ENCODE measurements around the gene CLEC16A.

CLEC16A gene, protein sequence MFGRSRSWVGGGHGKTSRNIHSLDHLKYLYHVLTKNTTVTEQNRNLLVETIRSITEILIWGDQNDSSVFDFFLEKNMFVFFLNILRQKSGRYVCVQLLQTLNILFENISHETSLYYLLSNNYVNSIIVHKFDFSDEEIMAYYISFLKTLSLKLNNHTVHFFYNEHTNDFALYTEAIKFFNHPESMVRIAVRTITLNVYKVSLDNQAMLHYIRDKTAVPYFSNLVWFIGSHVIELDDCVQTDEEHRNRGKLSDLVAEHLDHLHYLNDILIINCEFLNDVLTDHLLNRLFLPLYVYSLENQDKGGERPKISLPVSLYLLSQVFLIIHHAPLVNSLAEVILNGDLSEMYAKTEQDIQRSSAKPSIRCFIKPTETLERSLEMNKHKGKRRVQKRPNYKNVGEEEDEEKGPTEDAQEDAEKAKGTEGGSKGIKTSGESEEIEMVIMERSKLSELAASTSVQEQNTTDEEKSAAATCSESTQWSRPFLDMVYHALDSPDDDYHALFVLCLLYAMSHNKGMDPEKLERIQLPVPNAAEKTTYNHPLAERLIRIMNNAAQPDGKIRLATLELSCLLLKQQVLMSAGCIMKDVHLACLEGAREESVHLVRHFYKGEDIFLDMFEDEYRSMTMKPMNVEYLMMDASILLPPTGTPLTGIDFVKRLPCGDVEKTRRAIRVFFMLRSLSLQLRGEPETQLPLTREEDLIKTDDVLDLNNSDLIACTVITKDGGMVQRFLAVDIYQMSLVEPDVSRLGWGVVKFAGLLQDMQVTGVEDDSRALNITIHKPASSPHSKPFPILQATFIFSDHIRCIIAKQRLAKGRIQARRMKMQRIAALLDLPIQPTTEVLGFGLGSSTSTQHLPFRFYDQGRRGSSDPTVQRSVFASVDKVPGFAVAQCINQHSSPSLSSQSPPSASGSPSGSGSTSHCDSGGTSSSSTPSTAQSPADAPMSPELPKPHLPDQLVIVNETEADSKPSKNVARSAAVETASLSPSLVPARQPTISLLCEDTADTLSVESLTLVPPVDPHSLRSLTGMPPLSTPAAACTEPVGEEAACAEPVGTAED

DNA sequence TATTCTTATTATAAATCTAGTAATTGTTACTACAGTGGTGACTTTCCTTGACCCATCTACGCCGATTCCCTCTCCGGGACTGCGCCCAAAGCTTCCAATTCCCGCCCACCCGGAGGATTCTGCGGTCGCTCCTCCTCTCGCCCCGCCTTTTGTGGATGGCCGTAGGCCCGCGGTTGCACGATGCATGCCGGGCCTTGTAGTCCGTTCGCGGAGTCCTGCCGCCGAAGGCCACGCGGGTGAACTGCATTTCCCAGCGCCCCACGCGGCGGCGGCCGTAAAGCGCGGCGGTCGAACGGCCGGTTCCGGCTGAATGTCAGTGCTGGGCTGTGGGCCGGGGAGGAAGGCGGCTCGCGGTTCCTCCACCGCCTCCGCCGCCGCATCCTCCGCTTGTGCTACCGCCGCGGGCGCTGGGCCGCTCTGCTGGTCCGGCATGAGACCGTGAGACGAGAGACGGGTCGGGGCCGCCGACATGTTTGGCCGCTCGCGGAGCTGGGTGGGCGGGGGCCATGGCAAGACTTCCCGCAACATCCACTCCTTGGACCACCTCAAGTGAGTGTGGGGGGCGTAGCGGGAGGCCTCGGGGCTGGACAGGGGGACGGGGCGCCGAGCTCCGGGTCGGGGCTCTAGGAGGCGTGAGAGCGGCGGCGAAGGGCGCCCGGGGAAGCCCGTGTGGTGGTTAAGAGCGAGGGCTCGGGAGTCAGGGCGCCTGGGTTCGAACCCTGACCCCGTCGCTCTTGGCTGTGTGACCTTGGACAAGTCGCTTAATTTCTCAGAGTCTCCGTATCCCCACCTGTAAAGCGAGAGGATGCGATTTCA lies at the start of gene CLEC16A:
Gene CLEC16A (plus strand): TSS at position 316 of the 816 bp plus-strand sequence. CDS start 154 bp downstream, at position 470.
- peak; percentile 96 for DNase-seq

DNA sequence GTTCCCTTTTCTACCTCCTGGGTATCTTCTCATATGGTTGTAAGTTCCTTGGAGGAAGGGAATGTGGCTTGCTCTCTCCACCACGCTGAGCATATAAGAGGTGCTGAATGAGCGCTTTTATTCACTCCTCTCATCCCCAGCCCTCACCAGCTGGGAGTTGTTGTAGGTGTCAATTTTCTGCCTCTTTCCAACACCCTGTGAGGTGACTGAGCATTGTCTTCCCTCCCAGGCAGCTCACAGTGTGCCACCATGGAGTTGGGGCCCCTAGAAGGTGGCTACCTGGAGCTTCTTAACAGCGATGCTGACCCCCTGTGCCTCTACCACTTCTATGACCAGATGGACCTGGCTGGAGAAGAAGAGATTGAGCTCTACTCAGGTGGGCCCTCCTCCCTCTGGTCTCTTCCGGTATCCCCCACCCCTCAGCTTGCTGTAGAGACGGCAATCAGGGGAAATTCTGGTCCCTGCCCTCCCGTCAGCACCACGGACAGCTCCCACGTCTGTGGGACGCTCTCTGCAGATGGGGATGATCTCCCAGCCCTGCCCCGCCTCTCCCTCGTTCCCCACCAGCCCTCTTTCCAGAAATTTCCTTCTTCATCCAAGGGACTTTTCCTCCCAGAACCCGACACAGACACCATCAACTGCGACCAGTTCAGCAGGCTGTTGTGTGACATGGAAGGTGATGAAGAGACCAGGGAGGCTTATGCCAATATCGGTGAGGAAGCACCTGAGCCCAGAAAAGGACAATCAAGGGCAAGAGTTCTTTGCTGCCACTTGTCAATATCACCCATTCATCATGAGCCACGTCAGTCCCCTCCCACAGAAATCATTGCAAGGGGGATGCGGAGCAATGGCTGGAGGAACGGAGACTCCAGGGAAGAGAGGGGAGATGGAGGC lies 49.1 kb upstream of the CLEC16A start:
- no peak for DNase-seq

DNA sequence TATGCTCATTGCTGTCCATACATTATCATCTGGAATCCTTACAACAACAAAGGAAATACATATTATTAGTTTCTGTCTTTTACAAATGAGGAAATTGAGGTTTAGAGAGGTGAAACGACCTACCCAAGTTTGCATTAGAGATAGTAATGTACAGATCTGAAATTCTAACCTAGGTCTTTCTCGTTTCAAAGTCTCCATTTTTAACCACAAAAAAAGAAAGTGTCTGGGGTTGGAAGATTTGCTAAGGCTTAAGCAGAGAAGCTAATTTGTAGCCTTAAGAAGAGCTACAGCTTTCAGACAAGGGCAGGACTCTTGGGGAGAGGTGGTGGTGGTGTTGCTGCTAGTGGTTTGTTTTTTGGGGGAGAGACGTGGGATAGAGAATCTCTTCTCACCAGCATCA lies 48.2 kb upstream of the CLEC16A start:
- no peak for DNase-seq

DNA sequence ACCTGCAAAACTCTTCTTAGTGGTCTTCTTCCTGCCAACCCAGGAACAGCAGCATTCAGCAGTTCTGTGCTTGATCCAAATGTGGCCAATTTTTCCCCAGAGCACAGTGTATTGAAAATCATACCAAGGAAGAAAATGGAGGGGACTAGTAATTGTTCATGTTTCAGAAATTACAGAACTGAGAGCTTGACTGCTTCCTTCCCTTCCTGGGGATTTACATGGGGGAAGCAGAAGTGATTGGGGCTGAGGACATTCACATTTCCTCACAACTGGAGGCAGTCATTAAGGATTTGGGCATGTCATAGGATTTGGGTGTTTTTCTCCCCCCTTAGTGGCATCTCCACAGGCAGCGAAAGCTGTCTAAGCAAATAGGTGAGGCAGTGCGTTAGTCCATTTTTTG lies 47.6 kb upstream of the CLEC16A start:
- no peak for DNase-seq

DNA sequence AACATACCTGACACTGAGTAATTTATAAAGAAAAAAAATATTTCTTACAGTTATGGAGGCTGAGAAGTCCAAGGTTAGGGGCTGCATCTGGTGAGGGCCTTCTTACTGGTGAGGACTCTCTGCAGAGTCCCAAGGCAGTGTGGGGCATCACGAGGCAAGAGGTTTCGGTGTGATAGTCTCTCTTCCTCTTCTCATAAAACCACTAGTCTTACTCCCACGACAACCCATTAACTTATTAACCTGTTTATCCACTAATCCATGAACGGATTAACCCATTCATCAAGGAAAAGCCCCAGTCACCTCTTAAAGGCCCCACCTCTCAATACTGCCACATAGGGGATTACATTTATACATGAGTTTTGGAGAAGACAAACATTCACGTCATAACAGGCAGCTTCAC lies 47.2 kb upstream of the CLEC16A start:
- no peak for DNase-seq

DNA sequence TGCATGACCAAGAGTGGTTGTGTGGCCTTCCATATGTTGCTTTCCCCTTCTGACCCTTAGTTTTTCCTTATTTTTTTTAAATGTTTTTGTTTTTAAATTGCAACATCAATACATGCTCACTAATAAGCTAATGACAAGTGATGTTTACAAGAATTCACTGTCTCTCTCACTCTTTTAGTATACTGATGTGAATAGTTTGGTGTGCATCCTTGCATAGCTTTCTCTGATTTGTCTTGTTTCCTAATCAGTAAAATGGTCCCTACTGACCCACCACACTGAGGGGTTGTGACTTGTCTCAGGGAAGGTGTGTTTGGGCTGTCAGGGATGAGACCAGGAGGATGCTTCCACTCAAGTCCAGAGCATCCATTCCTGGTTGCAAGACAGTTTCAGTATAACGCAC lies 41.4 kb upstream of the CLEC16A start:
- DNase-seq: no peak

DNA sequence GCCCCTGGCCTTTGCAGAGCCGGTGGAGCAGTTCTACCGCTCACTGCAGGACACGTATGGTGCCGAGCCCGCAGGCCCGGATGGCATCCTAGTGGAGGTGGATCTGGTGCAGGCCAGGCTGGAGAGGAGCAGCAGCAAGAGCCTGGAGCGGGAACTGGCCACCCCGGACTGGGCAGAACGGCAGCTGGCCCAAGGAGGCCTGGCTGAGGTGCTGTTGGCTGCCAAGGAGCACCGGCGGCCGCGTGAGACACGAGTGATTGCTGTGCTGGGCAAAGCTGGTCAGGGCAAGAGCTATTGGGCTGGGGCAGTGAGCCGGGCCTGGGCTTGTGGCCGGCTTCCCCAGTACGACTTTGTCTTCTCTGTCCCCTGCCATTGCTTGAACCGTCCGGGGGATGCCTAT lies 37.9 kb upstream of the CLEC16A start:
- DNase-seq: no peak

DNA sequence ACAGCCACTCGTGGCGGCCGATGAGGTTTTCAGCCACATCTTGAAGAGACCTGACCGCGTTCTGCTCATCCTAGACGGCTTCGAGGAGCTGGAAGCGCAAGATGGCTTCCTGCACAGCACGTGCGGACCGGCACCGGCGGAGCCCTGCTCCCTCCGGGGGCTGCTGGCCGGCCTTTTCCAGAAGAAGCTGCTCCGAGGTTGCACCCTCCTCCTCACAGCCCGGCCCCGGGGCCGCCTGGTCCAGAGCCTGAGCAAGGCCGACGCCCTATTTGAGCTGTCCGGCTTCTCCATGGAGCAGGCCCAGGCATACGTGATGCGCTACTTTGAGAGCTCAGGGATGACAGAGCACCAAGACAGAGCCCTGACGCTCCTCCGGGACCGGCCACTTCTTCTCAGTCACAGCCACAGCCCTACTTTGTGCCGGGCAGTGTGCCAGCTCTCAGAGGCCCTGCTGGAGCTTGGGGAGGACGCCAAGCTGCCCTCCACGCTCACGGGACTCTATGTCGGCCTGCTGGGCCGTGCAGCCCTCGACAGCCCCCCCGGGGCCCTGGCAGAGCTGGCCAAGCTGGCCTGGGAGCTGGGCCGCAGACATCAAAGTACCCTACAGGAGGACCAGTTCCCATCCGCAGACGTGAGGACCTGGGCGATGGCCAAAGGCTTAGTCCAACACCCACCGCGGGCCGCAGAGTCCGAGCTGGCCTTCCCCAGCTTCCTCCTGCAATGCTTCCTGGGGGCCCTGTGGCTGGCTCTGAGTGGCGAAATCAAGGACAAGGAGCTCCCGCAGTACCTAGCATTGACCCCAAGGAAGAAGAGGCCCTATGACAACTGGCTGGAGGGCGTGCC lies 37.2 kb upstream of the CLEC16A start:
- no peak for DNase-seq

DNA sequence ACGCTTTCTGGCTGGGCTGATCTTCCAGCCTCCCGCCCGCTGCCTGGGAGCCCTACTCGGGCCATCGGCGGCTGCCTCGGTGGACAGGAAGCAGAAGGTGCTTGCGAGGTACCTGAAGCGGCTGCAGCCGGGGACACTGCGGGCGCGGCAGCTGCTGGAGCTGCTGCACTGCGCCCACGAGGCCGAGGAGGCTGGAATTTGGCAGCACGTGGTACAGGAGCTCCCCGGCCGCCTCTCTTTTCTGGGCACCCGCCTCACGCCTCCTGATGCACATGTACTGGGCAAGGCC lies 36.7 kb upstream of the CLEC16A start:
- no peak for DNase-seq

DNA sequence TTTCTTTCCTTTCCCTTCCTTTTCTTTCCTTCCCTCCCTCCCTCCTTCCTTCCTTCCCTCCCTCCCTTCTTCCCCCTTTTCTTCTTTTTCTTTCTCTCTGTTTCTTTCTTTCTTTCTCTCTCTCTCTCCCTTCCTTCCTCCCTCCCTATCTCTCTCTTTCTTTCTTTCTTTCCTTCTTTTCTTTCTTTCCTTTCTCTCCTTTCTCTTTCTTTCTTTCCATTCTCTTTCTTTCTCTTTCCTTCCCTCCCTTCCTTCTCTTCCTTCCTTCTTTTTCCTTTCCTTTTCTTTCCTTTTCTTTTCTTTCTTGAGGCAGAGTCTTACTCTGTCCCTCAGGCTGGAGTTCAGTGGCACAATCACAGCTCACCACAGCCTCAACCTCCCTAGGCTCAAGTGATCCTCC lies 33.1 kb upstream of the CLEC16A start:
- no peak for DNase-seq

DNA sequence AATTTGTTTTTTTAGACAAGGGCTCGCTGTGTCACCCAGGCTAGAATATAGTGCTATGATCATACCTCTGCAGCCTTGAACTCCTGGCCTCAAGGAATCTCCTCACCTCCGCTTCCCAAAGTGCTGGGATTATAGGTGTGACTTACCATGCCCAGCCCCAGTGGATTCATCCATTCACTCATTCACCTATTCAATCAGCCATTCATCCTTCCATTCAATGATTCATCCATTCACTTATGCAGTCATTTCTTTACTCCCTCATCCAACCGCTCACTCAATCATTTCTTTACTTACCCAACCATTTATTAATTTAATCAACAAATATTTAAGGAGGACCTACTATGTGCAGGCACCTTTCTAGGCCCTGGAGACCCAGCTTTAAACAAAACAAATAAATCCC lies 27.8 kb upstream of the CLEC16A start:
- DNase-seq: no peak

DNA sequence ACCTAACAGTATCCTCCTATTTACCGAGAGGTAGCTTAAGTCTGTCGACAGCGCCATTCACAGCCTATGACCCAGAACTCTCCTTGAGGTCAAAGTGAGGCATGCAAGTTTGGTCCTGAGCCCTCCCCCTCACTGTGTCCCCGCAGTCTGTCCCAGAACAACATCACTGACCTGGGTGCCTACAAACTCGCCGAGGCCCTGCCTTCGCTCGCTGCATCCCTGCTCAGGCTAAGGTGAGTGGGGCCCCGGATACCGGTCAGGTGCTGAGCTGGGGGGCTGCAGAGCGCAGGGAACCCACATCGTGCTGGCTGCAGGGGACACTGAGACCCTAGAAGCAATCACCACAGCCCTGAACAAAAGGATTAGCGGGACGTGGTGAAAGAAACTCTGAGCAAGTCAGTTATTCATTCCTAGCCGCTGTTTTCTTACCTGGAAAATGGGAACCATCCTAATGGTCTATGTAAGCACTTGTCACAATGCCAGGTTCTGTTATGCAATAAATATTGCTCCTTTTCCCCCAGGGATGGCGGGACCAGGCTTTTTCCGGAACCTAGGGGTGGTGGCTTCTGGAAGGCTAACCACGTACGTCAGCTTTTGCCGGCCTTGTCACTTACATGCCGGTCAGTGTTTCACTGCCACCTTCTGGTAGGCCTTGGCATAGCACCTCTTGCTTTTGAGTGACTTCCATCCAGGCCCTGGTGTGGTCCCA lies 25.9 kb upstream of the CLEC16A start:
- DNase-seq: peak; percentile 71

DNA sequence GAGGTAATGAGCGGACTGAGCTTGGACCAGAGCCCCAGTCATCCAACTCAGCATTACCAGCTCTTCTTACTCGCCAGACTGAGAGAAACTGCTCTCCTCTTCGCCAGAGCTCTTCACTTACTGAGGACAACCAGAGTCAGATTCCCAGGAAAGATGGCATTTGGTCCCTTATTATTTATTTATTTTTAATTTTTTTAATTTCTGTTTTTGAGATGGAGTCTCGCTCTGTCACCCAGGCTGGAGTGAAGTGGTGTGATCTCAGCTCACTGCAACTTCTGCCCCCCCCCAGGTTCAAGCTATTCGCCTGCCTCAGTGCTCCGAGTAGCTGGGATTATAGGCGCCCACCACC lies 25.4 kb upstream of the CLEC16A start:
- no peak for DNase-seq

DNA sequence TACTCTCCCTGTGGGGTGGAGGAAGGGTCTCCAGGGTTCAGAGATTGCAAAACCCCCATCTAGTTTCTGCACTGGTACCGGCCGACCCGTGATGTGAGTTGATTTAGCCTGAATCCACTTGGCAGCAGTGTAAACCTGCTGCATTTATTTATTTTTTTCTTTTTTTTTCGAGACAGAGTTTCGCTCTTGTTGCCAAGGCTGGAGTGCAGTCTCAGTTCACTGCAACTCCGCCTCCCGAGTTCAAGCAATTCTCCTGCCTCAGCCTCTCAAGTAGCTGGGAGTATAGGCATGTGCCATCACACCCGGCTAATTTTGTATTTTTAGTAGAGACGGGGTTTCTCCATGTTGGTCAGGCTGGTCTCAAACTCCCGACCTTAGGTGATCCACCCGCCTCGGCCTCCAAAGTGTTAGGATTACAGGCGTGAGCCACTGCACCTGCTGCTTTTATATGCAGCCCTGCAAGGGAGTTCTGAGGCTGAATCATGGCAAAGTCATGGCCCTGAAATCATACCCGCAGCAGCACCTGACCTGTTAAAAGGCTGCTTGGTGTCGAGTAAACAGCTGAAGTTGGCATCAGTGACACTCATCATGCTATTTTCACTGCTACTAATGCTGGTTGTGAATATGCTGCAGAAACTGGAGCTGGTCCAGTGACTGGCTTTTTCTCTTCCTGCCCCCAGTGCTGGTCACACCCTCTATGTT lies 23.5 kb upstream of the CLEC16A start:
- no peak for DNase-seq

DNA sequence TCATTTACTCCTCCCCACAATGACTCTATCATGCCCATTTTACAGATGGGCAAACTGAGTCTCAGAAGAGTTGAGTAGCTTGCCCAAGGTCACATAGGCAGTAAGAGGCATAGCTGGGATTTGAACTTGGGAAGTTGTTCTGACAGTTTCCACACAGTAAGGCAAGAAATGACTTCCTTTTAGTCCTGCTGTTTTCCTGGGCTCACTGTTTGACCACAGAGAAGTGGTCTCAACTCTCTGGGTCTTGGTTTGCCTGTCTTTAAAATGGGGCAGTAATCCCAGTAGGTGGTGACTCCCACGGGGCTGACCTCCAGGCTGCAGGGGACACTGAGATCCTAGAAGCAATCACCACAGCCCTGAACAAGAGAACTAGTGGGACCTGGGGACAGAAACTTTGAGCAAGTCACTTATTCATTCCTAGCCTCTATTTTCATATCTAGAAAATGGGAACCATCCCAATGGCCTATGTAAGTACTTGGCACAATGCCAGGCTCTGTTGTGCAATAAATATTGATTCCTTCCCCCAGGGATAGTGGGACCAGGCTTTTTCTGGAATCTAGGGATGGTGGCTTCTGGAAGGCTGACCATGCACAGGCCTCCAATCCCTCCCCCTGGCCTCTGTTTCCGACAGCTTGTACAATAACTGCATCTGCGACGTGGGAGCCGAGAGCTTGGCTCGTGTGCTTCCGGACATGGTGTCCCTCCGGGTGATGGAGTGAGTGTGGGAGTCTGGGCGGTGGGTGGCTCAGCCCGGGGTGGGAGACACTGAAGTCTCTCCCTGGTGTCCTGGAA lies 22.6 kb upstream of the CLEC16A start:
- DNase-seq: no peak

DNA sequence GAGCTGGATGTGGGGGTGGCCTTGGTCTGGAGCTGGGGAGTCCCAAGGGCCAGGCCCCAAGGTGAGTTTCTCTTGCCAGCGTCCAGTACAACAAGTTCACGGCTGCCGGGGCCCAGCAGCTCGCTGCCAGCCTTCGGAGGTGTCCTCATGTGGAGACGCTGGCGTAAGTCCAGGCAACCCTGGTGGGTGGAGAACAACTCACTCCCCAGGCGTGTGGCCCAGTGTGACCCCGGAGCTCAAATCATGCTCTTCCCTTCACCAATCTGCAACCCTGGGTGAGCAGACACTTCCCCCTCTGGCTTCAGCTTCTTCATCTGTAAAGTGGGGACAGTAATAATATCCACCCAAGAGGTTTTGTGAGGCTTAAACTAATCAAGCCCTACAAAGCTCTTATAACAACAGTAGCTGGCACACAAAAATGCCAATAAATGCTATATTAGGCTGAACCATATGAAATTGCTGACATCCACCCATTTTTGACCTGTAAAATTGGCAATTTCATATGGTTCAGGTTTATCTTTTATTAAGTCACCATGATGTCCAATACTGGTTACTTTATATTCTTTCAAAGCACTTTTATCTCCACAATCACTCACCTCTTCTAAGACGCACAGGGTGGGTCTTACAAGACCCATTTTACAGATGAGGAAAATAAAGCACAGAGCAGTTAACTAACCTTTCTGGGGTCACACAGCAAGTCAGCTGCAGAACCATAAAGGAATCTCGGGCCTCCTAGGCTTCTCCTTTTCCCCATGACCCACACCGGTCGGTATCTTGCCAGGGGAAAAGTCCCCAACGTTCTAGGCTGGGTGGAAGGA lies 21.8 kb upstream of the CLEC16A start:
- DNase-seq: no peak

DNA sequence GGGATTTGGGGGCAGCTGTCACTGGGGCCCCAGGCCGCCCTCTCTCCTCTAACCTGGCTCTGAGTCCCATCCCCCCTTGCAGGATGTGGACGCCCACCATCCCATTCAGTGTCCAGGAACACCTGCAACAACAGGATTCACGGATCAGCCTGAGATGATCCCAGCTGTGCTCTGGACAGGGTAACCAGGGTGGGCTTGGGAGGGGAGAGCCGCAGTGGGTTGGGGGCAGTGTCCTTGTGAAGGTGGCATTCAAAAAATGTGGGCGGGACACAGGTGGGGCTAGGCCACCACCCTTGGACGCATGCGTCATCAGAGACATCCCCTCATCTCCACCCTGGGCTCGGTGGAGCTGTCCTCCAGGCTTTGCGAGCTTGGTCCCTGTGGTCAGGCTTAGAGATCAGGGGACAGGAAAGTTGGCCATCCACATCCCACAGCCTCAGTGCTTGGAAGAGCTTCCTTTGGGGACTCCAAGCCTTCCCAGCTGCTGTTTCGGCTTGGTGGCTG lies 21.2 kb upstream of the CLEC16A start:
- DNase-seq: no peak
